ENCODE data around the gene FXYD5.
A peak's percentile ranks its signal among the peaks of the same experiment; 100 is the strongest.

Gene FXYD5

GRCh38 chr19:35211545-35212230 is 57.2 kb downstream of the FXYD5 start:
- Histone ChIP-seq H3K27me3 (ENCODE audit: insufficient read depth, poor library complexity, severe bottlenecking) (no peaks in the 10 kb centered on the region), H3K27ac (replicated peaks) (no peak overlapping the region), H3K4me3 (replicated peaks; ENCODE audit: insufficient read depth, low read length) (no peak overlapping the region)
- no peak for TF ChIP-seq GABPA (IDR thresholded peaks at IDR 0.05; ENCODE audit: low read depth)
- TF ChIP-seq SPI1 (IDR thresholded peaks at IDR 0.05; ENCODE audit: borderline replicate concordance, low read depth) = no peak
- TF ChIP-seq, protein P1, sequence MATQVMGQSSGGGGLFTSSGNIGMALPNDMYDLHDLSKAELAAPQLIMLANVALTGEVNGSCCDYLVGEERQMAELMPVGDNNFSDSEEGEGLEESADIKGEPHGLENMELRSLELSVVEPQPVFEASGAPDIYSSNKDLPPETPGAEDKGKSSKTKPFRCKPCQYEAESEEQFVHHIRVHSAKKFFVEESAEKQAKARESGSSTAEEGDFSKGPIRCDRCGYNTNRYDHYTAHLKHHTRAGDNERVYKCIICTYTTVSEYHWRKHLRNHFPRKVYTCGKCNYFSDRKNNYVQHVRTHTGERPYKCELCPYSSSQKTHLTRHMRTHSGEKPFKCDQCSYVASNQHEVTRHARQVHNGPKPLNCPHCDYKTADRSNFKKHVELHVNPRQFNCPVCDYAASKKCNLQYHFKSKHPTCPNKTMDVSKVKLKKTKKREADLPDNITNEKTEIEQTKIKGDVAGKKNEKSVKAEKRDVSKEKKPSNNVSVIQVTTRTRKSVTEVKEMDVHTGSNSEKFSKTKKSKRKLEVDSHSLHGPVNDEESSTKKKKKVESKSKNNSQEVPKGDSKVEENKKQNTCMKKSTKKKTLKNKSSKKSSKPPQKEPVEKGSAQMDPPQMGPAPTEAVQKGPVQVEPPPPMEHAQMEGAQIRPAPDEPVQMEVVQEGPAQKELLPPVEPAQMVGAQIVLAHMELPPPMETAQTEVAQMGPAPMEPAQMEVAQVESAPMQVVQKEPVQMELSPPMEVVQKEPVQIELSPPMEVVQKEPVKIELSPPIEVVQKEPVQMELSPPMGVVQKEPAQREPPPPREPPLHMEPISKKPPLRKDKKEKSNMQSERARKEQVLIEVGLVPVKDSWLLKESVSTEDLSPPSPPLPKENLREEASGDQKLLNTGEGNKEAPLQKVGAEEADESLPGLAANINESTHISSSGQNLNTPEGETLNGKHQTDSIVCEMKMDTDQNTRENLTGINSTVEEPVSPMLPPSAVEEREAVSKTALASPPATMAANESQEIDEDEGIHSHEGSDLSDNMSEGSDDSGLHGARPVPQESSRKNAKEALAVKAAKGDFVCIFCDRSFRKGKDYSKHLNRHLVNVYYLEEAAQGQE (IDR thresholded peaks at IDR 0.05; ENCODE audit: insufficient replicate concordance, low read depth) = no peak
- TF ChIP-seq, protein P2, sequence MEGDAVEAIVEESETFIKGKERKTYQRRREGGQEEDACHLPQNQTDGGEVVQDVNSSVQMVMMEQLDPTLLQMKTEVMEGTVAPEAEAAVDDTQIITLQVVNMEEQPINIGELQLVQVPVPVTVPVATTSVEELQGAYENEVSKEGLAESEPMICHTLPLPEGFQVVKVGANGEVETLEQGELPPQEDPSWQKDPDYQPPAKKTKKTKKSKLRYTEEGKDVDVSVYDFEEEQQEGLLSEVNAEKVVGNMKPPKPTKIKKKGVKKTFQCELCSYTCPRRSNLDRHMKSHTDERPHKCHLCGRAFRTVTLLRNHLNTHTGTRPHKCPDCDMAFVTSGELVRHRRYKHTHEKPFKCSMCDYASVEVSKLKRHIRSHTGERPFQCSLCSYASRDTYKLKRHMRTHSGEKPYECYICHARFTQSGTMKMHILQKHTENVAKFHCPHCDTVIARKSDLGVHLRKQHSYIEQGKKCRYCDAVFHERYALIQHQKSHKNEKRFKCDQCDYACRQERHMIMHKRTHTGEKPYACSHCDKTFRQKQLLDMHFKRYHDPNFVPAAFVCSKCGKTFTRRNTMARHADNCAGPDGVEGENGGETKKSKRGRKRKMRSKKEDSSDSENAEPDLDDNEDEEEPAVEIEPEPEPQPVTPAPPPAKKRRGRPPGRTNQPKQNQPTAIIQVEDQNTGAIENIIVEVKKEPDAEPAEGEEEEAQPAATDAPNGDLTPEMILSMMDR (IDR thresholded peaks at IDR 0.05; ENCODE audit: insufficient read depth, low read length) = no peak
- no peak for TF ChIP-seq POLR2AphosphoS5 (IDR thresholded peaks at IDR 0.05; ENCODE audit: low read depth)
- no peak for DNase-seq (ENCODE audit: low read depth in 1 of 2, low spot score in 1 of 2)

DNA sequence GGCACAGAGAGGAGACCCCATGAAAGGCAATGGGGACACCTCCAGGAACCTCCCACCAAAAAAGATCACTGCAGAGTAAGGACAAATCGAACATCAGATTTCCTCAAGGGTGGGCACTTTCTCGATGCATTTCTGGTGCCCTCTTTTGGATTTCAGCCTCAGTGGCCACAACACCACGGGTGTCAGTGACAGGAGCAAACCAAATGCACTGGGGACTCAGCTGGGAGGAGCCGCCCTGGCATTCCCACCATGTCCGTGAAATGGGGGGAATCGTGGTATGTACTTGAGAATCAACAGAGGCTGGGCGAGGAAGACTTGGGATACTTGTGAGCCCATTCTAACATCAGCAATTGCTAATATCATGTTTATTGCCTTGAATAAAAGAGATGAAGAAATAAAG is 57.7 kb downstream of the FXYD5 start:
- TF ChIP-seq, protein P2 (IDR thresholded peaks at IDR 0.05; ENCODE audit: insufficient read depth, low read length) = no peak
- TF ChIP-seq SPI1 (IDR thresholded peaks at IDR 0.05; ENCODE audit: borderline replicate concordance, low read depth) = no peak
- TF ChIP-seq, protein P1 (IDR thresholded peaks at IDR 0.05; ENCODE audit: insufficient replicate concordance, low read depth) = no peak
- DNase-seq (ENCODE audit: low read depth in 1 of 2, low spot score in 1 of 2) = no peak
- Histone ChIP-seq H3K27ac (replicated peaks) (no peak overlapping the region), H3K27me3 (ENCODE audit: insufficient read depth, poor library complexity, severe bottlenecking) (no peaks in the 10 kb centered on the region), H3K4me3 (replicated peaks; ENCODE audit: insufficient read depth, low read length) (no peak overlapping the region)

GRCh38 chr19:35213663-35214632 is 59.4 kb downstream of the FXYD5 start:
- no peak overlapping the region for H3K27ac ChIP-seq (replicated peaks)

More at GRCh38 chr19:35213663-35214632, 59.4 kb downstream of the FXYD5 start:
- TF ChIP-seq, protein P1 (IDR thresholded peaks at IDR 0.05; ENCODE audit: insufficient replicate concordance, low read depth) = no peak
- no peak for TF ChIP-seq POLR2AphosphoS5 (IDR thresholded peaks at IDR 0.05; ENCODE audit: low read depth)
- TF ChIP-seq, protein P2 (IDR thresholded peaks at IDR 0.05; ENCODE audit: insufficient read depth, low read length) = no peak
- TF ChIP-seq GABPA (IDR thresholded peaks at IDR 0.05; ENCODE audit: low read depth) = no peak
- no peak for TF ChIP-seq SPI1 (IDR thresholded peaks at IDR 0.05; ENCODE audit: borderline replicate concordance, low read depth)
- Histone ChIP-seq H3K4me3 (replicated peaks; ENCODE audit: insufficient read depth, low read length) (no peak overlapping the region), H3K27me3 (ENCODE audit: insufficient read depth, poor library complexity, severe bottlenecking) (no peaks in the 10 kb centered on the region)
- DNase-seq (ENCODE audit: low read depth in 1 of 2, low spot score in 1 of 2) = peak; percentile 43 to 69
